HG03439 (cell line): Measurements from ENCODE around the gene FADS1.

Source experiments
- ATAC-seq: cut with Tn5 transposase; IDR thresholded peaks from one replicate; pipeline ENCODE4 v1.9.1; 2021; ENCODE audit warnings: mild to moderate bottlenecking, moderate library complexity; ENCODE audit not compliant: unreplicated experiment

FADS1 gene

DNA sequence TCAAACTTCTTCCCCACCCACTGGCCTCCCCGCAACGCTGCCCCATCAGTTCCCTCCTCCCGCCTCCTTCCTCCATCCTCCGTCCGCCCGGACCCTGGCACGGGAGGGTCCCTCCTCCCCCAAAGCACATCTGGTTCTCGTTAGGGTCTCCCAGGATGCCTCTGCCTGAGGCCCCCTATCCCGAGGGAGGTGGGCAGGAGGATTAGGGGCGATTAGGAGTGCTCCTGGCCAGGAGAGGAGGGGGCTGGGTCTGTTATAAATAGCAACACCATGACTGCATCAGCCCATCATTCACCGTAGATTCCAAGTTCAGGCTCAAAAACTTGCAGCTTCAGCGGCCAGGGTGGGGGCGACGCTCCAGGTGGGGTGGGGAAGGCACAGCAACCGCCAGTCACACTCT lies 54.0 kb downstream of the FADS1 start:
- ATAC-seq, result no peak

DNA sequence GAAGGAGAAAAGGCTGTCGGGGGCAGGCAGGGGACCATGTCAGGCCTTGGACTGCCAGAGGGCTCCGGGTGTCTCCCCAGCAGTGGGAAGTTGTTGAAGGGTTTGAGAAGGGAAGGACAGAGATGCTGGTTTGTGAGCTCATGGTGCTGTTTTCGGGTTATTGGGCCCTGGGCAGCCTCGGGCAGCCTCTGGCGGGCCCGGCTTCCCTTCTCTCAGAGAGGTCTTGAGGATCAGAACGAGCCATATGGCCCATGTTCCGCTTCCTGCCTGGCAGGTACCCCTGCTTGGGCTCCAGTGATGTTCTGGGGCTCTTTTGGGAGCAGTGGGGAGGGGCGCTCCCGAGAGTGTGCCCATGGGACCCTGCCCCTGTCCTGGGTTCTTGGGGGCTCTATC lies 54.6 kb downstream of the FADS1 start:
- no peak for ATAC-seq

DNA sequence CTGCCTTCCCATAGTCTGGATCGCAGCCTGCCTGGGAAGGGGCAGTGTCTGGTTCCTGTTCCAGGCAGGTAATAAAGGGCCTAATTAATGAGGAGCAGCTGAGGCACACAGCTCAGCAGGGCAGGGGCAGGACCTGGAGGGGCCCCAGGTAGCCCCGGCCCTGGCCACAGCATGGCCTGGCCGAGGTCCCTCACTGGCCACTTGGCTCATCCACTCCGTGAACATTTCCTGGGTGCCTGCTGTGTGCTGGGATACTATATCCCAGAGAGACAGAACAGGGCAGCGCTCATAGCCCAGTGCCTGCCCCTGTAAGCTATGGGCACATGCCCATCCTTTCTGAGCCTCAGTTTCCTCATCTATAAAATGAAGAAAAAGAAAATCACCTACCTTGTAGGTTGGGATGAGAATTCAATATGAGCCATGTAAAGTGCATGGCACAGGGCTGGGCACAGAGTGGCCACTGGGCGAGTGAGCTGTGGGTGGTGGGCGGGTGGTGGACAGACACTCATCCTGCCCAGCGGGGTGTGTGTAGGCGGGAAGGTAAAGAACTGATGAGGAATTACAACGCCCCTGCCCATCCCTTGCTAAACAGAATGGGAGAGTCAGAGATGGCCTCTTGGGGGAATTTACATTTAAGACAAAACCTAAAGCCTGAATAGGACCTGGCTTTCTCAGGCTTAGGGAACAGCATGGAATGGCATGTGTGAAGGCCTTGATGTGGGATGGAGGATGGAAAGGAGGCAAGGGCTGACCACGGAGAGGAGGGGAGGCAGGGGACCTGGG lies 55.2 kb downstream of the FADS1 start:
- no peak for ATAC-seq

DNA sequence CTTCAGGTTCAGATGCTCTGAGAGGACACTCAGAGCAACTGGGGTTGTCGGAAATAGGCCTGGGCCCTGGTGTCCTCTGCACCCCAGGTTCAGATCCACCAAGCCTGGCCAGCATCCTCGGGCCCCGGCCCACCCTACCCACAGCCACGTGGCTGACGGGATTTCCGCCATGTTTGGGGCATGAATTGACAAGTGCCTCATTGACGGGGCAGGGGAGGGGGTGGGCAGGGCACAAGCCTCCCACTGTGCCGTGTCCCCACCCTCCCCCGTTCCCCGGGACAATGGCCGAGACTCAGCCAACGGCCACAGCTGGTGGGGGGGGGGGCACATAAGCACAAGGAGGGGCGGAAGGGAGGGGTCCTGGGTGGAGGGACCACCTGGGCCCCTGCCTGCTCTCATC lies 55.9 kb downstream of the FADS1 start:
- no peak for ATAC-seq

DNA sequence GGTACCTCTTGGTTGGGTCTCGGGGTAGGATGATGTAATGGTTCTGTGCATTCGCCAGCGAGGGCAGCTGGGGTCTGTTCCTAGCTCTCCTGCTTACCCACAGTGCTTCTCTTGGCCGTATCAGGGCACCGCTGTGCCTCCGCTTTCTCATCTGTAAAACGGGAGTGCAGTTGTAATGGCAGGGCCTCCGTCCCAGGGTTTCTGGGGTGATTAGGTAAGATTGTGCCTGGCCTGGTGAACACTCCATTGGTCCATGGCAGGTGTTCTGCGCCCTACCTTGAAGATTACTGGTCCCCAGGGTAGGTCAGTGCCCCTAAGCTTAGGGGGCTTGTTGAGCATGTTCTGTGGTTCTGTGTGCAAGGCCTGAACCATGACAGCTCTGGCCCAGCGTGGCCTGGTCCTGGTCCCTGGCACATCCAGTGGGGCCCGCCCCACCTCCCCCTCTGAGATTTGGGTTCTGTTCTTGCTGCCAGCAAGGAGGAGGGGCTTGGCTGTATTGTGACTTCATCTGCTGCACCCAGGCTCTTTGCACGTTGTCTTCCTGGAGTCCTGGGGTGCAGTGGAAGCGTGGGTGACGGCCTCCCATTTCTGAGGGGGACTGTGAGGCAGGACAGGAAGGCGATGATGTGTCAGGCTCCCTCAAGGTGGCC lies 59.5 kb downstream of the FADS1 start:
- no peak for ATAC-seq

DNA sequence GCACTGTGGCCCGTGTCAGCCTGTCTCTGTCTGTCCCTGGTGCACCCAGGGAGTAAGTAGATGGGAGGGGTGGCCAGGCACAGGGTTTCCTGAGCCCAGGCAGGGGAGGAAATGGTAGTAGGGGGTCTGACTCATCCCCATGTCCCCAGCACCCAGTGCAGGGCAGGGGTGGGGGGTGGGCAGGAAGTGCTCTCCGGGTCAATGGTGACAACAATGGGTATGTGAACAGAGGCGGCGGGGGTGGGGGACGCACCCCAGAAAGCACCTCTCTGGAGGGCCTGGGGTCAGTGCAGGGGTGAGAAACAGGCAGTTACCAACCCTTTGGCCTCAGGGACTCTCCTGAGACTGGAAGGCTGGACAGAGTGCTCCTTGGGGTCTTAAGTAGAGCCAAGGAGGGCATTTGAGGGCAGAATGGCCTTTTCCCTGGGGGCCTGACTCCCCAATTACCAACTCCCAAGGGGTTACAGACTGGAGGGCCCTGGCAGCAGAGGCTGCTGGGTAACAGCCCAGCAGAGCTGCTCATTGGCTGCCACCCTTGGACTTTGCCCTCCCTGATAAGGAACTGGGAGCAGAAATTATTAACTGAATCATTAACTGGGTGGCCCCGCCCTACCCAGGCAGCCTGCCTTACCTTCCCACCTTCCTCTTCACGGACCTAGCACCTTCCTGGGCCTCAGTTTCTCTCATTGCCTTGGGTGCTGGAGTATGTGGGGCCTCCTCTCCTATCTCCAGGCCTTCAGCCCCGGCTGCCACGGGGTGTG lies 60.2 kb downstream of the FADS1 start:
- no peak for ATAC-seq

DNA sequence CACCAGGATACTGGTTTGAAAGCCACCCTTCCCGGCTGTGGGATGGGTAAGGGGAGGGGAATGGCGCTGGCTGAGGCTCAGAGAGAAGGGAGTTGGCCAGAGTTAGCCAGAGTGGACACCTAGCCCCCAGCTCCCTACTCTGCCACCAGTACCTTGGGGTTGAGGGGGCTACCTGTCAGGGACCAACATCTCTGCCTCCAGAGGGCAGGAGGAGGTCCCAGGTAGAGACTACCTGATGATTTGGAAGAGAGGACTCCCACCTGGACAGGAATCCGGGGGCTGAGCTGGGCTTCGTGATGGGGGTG lies 60.7 kb downstream of the FADS1 start:
- ATAC-seq, result no peak

DNA sequence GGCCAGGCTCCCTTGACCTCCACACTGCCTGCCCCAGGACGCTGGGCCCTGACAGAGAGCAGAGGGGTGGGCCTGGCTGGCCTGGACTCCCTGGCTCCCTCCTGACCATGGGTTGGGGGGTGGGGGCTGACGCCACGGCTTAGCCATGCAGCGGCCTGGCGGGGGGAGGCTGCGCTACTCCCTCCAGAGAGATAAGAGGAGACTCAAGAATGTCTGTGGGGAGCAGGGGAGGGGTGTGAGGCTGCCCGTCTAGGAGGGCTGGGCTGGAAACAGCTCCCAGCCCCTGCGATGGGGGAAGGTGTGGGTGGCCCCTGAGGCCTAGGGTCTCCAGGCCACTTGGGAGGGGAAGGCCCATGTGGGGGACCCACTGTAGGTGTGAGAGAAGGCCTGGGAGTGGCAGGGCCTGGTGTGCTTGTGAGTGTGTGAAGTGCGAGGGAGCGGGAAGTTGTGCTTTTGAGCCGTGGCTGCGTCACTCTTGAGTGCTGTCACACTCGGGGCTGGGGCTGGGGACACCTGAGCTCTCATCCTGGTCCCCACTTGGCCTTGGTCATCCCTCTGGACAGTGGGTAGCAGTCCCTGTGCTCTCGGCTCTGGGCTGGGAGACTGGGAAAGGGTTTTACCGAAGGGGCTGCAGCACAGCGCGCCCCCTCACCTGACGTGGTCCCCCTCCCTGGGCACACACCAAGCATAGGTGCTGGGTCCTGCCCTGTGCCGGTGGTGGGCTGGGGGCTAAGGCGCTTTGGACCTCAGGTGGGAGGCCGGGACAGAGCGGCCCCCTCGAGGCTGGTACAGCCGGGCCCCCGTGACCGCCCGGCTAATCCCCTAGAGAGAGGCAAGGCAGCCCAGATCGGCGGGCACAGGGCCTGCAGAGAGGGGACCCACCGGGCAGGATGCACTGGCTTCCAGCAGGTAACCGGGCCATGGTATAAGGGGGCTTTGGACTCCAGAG lies 62.0 kb downstream of the FADS1 start:
- ATAC-seq, result no peak

DNA sequence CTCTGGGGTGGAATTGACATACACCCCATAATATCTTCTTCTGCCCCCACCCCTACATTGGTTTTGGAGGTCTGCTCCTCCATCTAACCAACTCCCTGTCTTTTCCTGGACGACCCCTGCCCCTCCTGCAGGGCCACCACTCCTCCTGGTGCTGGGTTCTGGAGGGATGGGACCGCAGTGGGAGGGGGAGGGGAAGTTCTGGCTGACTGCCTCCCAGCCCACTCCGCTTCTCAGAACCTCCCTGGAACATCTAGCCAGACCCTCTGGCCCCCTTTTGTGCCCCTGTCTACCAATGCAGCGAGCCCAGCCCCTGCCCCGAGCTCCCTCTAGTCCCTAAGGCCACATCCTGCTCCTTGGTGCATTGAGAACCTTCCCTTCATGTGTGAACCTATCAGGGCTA lies 63.1 kb downstream of the FADS1 start:
- no peak for ATAC-seq

DNA sequence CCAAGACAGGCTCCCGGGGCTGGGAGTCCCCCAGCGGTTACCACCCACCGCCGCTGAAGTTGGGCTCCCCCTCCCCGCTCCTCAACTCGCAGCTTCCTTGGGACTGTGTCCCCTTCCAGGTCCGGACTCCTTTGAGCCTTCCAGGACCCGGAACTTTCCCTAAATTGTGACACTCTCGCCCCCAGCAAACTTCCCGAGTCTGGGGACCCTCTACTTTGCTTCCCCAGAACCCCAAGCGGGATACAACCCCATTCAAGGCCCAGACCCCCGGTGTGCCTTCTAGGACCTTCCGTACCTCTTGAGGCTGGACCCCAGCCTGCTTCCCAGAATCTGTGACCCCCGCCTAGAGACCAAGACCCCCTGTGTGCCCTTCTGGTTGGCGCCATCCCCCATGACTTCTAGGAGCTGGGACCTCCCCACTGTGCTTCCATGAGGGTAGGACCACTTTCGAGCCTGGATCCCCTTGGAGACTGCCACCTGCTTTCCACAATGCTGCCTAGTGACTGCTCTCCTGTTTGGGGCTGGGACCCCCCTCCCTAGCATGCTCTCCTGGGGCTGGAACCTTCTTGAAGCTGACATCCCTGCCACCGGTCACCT lies 63.8 kb downstream of the FADS1 start:
- ATAC-seq, result no peak

DNA sequence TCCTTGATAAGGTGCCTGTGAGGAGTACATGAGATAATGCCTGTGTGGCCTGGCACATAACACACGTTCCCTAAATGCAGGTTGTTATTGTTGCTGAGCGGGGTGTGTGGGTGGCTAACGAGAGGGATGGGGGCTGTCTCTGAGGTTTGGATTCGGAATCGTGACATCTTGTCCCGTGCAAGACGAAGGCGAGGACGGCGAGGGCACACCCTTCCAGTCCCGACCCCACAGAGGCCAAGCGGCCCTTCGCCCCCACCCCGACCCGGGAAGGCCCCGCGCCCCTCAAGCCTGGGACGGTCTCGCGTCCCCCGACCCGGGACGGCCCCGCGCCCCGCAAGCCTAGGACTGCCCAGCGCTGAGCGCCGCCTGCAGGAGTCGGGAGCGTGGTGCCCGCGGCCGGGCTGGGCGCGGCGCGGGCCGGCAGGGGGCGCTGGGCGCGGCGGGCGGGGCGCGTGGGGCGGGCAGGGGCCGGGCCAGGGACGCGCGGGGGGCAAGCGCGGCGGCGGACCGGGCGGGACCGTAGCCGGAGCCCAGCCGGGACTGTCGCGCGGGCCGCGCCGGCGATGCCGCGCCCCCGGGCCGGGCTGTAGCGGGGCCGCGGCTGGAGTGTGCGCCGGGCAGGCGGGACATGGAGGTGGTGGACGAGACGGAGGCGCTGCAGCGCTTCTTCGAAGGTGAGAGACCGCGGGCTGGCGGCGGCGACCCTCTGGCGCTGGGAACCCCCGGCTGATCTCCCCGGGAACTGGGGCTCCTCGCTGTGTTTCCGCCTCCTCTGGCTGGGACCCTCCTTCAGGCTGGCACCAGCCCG lies 64.5 kb downstream of the FADS1 start, which contains the start of gene MYRF:
Gene MYRF (plus strand): TSS at position 520 of the 808 bp plus-strand sequence. CDS start 109 bp downstream, at position 629.
- no peak for ATAC-seq

DNA sequence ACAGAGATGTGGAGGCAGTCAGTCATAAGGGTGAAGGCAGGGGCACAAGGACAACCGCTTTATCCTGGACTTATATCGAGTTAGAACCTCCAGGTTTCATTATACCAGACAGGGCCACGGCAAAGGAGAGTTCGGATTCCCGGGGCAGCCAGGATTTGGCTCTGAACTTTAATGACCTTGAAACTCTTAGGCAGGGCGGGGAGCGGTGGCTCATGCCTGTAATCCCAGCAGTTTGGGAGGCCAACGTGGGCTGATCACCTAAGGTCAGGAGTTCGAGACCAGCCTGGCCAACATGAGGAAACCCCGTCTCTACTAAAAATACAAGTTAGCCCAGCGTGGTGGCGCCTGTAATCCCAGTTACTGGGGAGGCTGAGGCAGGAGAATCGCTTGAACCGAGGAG lies 65.4 kb downstream of the FADS1 start:
- no peak for ATAC-seq

DNA sequence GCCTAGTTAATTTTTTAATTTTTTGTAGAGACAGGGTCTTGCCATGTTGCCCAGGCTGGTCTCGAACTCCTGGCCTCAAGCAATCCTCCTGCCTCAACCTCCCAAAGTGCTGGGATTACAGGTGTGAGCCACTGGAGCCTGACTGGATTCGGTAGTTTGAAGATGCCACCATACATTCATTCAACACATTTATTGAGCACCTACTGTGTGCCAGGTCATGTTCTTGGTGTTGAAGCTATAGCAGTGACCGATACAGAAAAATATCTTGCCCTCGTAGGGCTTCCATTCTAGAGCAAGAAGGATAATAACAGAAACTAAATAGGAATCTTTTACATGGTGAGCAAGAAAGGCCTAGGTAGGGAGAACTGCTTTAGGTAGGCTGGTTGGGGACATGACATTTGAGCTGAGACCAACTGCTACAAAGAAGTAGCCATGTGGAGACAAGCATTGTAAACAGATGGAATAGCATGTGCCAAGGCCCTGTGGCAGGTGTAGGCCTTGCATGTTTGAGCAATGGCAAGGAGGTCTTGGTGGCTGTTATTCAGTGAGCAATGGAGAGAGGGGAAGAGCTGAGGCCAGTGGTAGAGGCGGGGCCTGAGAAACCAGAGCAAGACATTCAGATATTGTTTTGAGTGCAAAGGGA lies 66.1 kb downstream of the FADS1 start:
- ATAC-seq, result no peak
